Stimulated activated CD4-positive, alpha-beta T cell treated with anti-CD3 and anti-CD28 coated beads, Interleukin-2, amount 100 ng/mL, for 24 hours (primary cell): ENCODE measurements around the gene DARS1.

Experiments used
- DNase-seq, 2 donors: peaks; one replicate each; pipeline ENCODE4 v3.0.0-alpha.2; 2020

The DARS1 gene

DNA sequence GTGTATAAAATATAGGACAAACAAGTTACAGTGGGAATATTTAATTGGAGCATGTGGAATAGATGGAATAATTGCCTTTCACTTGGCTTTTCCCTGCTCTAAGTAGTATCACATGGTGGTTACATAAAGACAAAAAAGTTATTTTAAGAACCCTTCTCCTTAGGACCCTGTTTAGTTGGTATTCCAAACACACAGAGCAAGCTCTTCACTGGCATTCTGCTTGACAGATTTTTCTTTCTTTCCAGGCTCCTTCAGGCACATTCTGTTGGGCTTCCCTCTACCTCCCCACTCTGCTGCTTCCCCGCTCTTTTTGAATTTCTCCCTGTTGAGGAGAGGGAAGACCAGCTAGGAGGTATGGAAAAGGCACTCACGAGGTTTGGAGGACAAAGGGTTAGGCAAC, 29.0 kb upstream of the DARS1 start:
- no peak for DNase-seq

- DNase-seq, result no peak
Measured at GRCh38 chr2:136013955-136014354, 28.5 kb upstream of the DARS1 start.

DNA sequence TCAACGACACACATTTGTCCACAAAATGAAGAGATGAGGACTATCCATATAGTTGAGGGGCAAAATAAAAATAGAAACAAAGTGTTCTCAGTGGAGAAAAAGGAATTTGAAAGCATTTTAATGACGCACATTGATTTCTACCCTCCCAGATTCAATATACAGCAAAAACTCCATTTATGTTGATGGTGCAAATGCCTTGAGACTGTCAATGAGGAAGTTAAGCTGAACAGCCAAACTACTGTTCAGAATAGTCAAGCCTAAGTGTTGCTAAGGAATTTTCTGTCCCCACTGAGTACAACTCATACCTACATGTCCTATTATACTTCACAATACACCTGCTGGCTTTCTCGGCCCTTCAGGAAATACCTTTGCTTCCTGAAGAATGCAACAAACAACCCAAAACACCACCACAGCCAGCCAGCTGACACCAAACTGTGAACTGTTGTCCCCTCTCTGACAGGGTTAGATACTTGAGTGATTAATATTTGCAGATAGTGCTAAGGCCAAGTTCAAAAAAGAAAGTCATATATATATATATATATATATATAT, 27.8 kb upstream of the DARS1 start:
- DNase-seq, result no peak

- no peak for DNase-seq
Measured at GRCh38 chr2:136012315-136012714, 26.9 kb upstream of the DARS1 start.

DNA sequence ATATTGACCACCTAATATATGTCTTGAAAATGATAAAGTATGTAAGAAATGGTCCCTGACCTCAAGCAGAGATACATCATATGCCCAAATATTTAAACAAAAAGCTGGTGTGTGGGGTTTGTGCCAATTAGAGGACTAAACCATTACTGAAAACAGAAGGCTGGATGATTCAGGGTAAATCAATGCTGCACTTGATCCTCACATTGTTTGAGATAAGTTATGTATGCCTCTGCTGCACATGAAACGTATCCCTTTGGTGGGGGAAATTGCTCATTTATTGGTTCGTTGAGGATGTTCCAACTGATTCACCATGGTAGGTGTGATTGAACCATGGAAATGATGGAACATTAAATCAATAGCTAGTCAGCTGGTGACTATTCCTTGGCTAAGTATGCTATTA, 24.7 kb upstream of the DARS1 start:
- DNase-seq, result no peak

- DNase-seq, result peak; percentile 34 to 50
Measured at GRCh38 chr2:136008205-136008865, 22.9 kb upstream of the DARS1 start.

- no peak for DNase-seq
Measured at GRCh38 chr2:136006658-136007057, 21.2 kb upstream of the DARS1 start.

DNA sequence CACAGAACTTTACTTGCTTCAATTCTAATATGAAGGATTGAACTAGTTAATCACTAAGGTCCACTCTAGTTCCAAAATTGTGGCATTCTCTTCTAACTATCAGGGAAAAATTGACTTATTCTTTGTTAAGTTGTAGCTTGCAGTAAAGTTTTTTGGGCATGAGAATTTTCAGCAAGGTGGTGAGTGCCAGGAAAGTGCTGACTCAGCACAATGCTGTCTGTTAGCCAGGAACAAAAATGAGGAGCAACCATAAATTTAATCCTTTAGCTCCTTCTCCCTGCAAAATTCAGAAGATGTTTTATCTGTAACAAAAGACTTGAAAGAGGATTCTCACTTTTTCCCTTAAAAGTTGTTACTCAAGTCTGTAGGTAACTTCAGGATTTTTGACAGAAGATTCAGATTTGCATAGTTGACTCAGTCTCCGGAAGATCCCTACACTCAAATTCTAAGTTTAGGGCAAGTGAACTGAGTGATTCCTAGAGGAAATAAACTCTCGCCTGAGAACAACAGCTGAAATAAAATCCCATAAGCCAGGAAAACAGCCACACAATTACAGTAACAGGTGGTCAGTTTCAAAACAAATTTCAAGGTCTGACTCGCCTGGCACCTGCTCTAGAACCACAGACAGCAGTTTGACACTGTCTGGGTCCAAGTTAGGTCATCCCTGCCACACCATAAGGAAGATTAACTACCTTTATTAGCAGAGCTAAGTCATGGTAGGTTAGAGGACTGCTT, 20.2 kb upstream of the DARS1 start:
- no peak for DNase-seq

DNA sequence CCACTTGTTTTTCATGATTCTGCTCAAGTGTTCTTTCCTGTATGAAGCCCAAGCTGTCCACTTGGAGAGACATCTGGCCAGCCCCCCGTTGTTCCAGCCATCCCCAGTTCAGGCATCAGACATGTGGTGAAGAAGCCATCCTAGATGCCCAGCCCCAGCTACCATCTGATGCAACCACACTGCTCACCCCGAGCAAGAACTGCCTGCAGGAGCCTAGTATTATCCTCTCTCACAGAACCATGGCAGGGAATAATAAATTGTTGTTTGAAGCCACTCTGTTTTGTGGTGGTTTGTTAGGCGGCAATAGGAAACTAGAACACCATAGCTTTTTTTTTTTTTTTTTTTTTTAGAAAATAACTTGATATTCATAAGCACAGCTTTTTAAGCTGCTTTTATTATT, 19.5 kb upstream of the DARS1 start:
- no peak for DNase-seq

DNA sequence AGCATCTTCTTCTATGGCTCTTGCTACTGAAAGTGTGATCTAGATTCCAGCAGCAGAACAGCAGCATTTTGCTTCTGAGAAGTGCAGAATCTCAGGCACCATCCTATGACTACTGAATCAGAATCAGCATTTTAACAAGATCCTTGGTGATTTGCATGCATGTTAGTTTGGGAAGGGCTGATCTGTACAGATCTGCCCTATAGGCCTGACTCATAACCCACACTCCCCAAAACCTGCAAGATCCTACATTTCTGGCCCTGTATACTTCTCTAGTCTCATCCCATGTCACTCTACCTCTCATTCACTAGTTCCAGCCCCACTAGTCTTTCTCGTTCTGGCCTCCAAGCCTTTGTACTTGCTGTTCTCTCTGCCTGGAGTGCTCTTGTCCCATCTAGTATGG, 15.7 kb upstream of the DARS1 start:
- DNase-seq, result no peak

DNA sequence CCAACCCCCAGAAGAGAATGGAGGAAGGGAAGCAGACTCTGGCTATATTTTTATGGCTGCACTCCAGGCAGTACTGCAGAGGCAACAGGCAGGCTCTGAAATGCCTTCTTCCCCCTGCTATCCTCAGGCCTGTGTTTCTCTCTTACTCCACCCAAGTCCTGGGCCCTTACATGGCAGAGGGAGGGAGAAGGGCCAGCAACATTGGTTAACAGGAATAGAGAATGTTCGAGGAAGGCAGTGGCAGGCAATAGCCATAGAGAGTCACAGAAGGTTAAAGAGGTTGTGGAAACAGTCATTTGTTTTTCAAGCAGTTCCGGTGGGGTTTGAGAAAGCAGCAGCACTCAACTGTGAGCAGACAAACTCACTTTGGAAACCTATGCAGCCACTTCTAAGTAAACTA, 15.1 kb upstream of the DARS1 start:
- no peak for DNase-seq

DNA sequence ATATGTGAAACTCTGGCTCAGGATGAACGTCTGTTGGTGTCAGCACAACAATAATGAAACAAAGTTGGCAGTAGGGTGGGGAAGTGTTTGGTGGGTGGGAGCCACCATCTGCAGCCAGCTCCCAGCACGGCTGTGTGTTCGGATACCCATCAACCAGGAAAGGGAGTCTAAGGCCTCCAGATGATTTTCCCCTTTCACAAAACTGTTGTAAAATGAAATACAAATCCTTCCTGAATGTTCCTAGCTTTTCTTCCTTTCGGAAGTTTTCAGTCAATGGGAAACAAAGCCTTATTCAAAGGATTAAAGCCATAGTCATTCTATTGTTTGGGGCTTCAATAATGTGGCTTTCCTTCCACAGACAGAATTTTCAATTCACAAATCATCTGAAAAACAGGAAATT, 14.5 kb upstream of the DARS1 start:
- DNase-seq, result no peak

DNA sequence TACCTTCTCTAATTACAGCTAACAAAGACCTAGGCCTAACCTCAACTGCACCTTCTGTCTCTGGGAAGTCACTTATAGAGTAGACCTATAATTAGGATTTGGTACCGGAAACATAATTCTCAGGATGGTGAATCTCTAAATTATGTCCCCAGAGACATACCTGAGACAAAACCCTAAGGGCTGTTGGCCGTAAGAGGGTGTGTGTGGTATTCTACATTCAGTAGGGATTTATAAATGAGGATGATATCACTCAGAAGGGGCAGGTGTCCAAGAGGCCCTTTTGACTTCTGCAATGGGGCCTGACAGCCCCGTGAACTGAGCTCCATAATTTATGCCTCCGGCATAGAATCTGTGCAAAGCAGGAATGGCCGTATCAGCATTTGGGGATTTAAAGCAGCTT, 13.5 kb upstream of the DARS1 start:
- DNase-seq, result no peak

DNA sequence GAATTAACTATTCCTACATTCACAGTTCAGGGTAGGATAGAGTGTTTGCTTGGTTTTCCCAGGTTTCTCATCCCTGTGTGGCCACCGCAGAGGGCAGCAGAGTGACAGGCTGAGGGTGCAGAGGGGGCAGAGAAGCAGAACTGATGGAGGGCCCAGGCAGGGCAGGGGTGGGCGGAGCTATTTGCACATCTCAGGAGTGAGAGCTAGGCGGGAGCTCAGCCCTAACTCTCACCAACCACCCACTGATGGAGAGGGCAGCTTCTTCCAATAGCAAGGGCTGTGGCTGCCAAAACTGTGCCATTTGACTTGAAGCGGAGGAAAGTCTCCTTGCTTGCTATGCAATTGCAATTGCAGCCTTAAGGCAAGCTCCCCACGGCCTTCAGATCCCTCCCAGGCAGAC, 12.0 kb upstream of the DARS1 start:
- peak in 1 of 2 donors; percentile 17 for DNase-seq

DNA sequence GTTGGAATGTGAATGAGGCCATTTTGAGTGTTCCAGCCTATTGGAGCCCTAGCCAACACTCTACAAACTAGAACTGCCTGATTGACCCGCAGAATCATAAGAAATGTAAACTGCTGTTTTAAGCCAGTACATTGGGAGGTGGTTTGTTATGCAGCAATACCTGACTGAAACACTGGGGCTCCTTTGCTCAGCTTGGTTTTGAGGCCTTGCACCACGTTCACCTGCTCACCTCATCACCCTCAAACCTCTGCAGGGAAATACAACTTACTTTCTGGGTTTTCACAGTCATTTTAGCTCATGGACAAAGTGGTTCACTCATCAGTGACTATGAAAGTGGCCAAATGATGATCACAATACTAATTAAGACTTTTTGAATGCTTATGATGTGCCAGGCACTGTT, 10.9 kb upstream of the DARS1 start:
- no peak for DNase-seq

DNA sequence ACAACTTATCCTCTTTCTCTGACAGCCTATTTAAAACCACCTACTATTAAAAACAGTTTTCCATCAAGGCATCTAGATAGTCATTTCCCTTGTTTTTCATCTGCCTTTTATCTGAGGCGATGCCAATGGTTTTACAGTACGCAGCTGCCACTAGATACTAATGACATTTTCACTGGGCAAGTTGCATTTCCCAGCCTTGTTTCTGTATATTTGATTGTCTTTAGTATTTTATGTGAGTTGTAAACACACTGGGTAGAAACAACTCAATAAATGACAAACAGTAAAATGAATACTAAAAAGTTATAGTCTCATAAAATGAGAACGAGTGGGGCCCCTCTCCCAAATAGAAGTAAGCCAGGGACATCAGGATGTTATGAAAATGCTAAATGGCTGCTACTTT, 8.9 kb upstream of the DARS1 start:
- DNase-seq, result no peak

DNA sequence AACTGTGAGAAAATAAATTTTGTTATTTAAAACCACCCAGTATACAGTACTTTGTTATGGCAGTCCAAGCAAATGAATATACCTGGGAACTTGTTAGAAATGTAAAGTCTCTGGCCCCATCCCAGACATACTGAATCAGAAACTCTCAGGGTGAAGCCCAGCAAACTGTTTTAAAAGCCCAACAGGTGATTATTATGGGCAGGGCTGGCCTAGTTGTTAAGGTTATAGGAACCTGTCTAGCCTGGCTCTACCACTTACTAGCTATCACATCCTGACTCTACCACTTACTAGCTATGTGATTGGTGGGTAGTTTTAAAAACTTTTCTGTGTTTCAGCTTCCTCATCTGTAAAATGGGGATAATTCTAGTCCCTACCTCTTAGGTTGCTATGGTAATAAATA, 8.0 kb upstream of the DARS1 start:
- no peak for DNase-seq

- DNase-seq, result no peak
Measured at GRCh38 chr2:135991861-135992260, 6.4 kb upstream of the DARS1 start.

DNA sequence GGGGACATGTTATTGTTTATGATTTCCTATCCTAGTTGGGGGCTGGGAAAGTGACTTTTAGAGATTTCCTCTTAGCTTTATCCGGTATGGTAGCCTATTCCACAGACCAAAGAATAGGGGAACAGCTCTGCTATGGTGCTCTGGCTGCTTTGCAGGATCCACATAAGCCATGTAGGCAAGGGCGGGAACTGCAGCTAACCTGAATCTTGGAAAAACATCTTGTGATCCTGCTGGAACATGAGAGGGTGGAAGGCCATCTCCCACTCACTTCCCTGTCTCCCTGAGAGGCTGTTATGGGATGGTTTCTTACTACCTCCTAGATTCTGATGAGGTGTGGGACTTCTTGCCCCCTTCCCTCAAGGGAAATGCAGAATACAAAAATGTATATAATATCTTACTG, 2.0 kb upstream of the DARS1 start:
- no peak for DNase-seq

- DNase-seq, result no peak
Measured at GRCh38 chr2:135986507-135986906, 1.1 kb upstream of the DARS1 start.

DNA sequence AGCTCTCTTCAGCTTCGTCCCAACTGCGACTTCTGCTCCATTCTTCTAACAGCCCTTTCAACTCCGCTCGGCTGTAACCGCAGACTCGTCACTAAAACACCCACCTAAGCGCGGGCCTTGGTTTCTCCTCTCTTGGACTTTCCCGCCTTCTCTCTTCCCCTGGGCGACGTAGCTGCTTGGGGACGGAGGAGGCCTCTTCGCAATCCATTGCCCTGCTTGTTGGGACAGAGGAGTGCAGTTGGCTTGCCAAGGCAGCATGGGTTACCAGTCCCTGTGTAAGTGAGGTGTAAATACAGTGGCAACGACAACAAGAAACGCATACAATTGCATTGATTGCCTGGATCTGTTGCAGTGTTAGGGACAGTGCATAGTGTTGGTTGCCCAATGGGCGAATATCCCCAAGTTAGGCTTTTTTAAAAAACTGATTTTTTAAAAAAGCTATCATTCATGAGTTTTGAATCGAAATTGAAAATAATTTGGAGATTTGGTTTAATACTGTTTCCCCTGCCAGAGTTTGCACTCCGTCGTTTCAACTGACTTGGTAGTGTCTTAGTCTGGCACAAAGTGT, 484 bp upstream of the DARS1 start:
- DNase-seq, result peak; percentile 77 to 84

GRCh38 chr2:135984199-135985017, 1.0 kb downstream of the DARS1 start:
- no peak for DNase-seq

DNA sequence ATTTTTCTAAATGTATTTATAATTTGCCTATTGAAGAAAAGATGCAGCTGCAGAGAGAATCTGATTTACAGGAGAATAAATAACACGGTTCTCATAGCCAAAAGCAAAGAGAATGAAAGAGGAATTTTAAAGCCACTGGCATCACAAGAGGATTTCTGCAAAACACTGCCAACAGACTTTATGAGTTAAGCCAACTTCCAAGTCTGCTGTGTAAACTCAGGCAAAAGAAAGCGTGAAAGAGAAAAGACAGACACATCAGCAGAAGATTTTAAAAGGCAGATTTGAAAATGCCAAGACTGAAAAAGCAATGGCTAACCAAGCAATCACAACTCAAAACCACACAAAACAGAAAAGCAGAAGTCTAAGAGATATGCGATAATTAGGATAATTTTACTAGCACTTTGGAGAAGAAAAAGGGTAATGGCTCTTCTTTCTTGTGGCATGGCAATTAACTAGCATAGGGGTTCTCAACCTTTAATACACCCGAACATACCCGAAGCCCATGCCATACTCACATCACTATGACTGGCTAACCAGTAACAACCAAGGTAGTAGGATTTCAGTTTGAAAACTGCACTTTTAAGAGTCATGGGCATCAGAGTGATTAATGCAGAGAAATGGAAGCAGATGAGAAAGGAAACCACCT, 4.9 kb downstream of the DARS1 start:
- DNase-seq, result no peak
